ENCODE results near the gene BLOC1S3.

Gene BLOC1S3

GRCh38 chr19:45186509-45187334, 8.1 kb downstream of the BLOC1S3 start:
- peak; percentile 44 for DNase-seq (ENCODE audit: low read depth)
- H3K4me3 ChIP-seq (ENCODE audit: low read depth, low read length) = no peak overlapping the region
- no peak for TF ChIP-seq CTCF (conservative IDR thresholded peaks at IDR 0.05; ENCODE audit: low read depth, low read length)

GRCh38 chr19:45187421-45188100, 9.0 kb downstream of the BLOC1S3 start:
- H3K4me3 ChIP-seq (ENCODE audit: low read depth, low read length) = no peak overlapping the region
- TF ChIP-seq CTCF (conservative IDR thresholded peaks at IDR 0.05; ENCODE audit: low read depth, low read length) = peak; percentile 63
- DNase-seq (ENCODE audit: low read depth) = peak; percentile 19

GRCh38 chr19:45189971-45190370, 11.4 kb downstream of the BLOC1S3 start:
- H3K4me3 ChIP-seq (ENCODE audit: low read depth, low read length) = no peak overlapping the region
- TF ChIP-seq CTCF (conservative IDR thresholded peaks at IDR 0.05; ENCODE audit: low read depth, low read length) = no peak
- DNase-seq (ENCODE audit: low read depth) = no peak

GRCh38 chr19:45191375-45191774, 12.8 kb downstream of the BLOC1S3 start:
- DNase-seq (ENCODE audit: low read depth) = no peak
- no peak overlapping the region for H3K4me3 ChIP-seq (ENCODE audit: low read depth, low read length)
- no peak for TF ChIP-seq CTCF (conservative IDR thresholded peaks at IDR 0.05; ENCODE audit: low read depth, low read length)

GRCh38 chr19:45195764-45196163, 17.2 kb downstream of the BLOC1S3 start:
- DNase-seq (ENCODE audit: low read depth) = peak; percentile 16
- no peak overlapping the region for H3K4me3 ChIP-seq (ENCODE audit: low read depth, low read length)

GRCh38 chr19:45200568-45200967, 22.0 kb downstream of the BLOC1S3 start:
- peak; percentile 73 for TF ChIP-seq CTCF (conservative IDR thresholded peaks at IDR 0.05; ENCODE audit: low read depth, low read length)
- DNase-seq (ENCODE audit: low read depth) = peak; percentile 85

More at GRCh38 chr19:45195764-45196163, 17.2 kb downstream of the BLOC1S3 start:
- TF ChIP-seq CTCF (conservative IDR thresholded peaks at IDR 0.05; ENCODE audit: low read depth, low read length) = no peak

More at GRCh38 chr19:45200568-45200967, 22.0 kb downstream of the BLOC1S3 start:
- H3K4me3 ChIP-seq (ENCODE audit: low read depth, low read length) = no peak overlapping the region
